Uterus (tissue), 2 donors: Measurements from ENCODE around the gene EID3.

Experiments
- CTCF ChIP-seq, 4 experiments: fragments of 200-600 bp in 2 of 4; fragments of 450-650 bp in 2 of 4; sonication (generic) in 2 of 4; IDR thresholded peaks; one replicate each; pipeline ENCODE4 v1.5.1; 2016 to 2019; ENCODE audit warnings: antibody characterized with exemption in 4 of 4, mild to moderate bottlenecking in 2 of 4, moderate library complexity in 1 of 4
- POLR2A ChIP-seq, 2 donors: fragments of 450-650 bp; IDR thresholded peaks; one replicate each; pipeline ENCODE4 v1.6.1; 2016; ENCODE audit warnings: antibody characterized with exemption in 2 of 2, mild to moderate bottlenecking in 1 of 2, moderate library complexity in 1 of 2

GRCh38 chr12:104273503-104273902 lies 30.0 kb upstream of the EID3 start:
- TF ChIP-seq CTCF (IDR thresholded peaks at IDR 0.05) (no peak), POLR2A (IDR thresholded peaks at IDR 0.05) (no peak)
